GM19351 (cell line): Measurements from ENCODE around the gene C11orf71.

Source experiments
- ATAC-seq: cut with Tn5 transposase; IDR thresholded peaks from one replicate; pipeline ENCODE4 v1.9.1; 2021; ENCODE audit warnings: mild to moderate bottlenecking, moderate library complexity; ENCODE audit not compliant: unreplicated experiment

C11orf71 gene

DNA sequence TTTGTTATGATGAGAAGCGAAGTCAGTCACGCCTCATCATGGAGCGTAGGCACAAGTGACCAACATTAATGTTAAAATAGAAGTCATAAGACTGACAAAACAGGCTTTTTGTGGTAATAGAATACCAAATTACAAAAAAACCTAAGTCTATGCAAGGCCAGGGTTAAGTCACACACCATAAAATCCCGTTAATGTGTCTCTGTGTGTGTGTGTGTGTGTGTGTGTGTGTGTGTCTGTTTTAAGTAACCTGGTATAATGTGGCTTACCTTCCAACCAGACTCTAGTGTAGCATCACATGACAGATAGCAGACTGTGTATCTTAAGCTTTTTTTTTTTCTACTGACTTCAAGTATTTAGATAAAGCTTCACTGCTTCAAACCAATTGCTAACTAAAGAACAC, 38.0 kb downstream of the C11orf71 start:
- ATAC-seq, result no peak

DNA sequence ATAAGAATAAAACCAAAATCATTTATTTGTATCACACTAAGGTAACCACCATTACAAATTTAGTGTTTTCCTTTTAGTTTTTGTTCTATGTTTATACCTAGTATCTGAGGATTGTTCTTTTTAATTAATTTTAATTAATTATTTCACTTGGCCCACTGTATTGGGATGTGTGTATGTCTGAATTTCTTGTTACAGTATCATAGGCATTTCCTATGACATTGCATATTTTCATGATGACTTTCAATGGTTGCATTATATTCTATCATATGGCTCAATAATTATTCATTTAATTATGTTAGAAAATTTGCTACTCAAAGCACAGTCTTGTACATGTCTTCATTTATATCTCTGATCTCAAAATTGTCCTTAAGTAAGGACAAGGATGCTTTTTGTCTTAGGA, 41.0 kb downstream of the C11orf71 start:
- ATAC-seq, result no peak

- no peak for ATAC-seq
Observed at GRCh38 chr11:114358716-114359115, 41.6 kb downstream of the C11orf71 start.

GRCh38 chr11:114354076-114354475, 46.2 kb downstream of the C11orf71 start:
- ATAC-seq, result no peak

DNA sequence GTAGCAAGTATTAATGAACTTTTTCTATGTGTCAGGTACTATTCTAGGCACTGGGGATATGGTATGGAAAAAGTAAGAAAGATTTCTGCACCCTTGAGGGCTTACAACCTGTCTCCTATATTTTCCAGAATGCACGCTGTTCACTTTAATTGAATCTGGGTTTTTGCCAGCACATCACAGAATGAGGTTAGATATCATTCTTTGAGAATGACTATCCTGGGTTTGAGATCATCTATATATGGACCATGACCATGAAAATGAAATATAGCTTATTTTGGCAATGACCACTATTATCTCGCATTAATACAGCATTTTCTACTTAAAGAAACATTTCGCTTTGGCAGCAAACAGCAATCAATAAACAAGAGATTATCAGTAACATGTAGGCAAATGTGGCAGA, 46.9 kb downstream of the C11orf71 start:
- no peak for ATAC-seq

GRCh38 chr11:114350022-114350421, 50.3 kb downstream of the C11orf71 start:
- ATAC-seq, result no peak
